OCI-LY7 (cell line): ENCODE data around the gene SCFD2. TPM values are rescaled to one million over a fixed set of nuclear protein-coding genes. Genes with fewer than 3 reads are reported as not detected.

Source experiments
- BruUV-seq: library from RNA; stranded (reverse); fragments of 400-500 nt; replicated peaks from 2 replicates; lab custom pipeline; 2021; lab: Mats Ljungman, UMichigan
- CTCF ChIA-PET: fragments of 300-600 bp; sonication (Branson Sonifier 250); formaldehyde crosslinking; loops from one replicate; lab custom pipeline; 2022; ENCODE audit warnings: antibody characterized with exemption; ENCODE audit not compliant: unreplicated experiment; lab: Charles Lee
- POLR2A ChIA-PET: fragments of 300-600 bp; sonication (Branson Sonifier 250); formaldehyde crosslinking; loops from one replicate; lab custom pipeline; 2022; ENCODE audit warnings: antibody characterized with exemption; lab: Charles Lee
- DNase-seq: peaks from one replicate; pipeline ENCODE4 v3.0.0-alpha.2; 2015; ENCODE audit warnings: low spot score
- H2AFZ ChIP-seq: fragments of 200-600 bp; sonication (generic), shearing (Covaris generic); 2 replicates; pipeline ENCODE4 v1.6.1; 2014; ENCODE audit warnings: mild to moderate bottlenecking, antibody characterized with exemption, low read length, moderate library complexity
- H3K27ac ChIP-seq: fragments of 200-600 bp; sonication (generic); 2 replicates; pipeline ENCODE4 v1.5.1; 2014; ENCODE audit warnings: mixed run types, low read depth, mild to moderate bottlenecking, moderate library complexity, low read length, inconsistent platforms; ENCODE audit not compliant: poor library complexity, severe bottlenecking
- H3K36me3 ChIP-seq: fragments of 200-600 bp; sonication (generic); 2 replicates; pipeline ENCODE4 v1.6.1; 2014; ENCODE audit warnings: mild to moderate bottlenecking, antibody characterized with exemption, low read length, moderate library complexity, mixed read lengths; ENCODE audit not compliant: insufficient read depth
- H3K4me1 ChIP-seq: fragments of 200-600 bp; sonication (generic); 2 replicates; pipeline ENCODE4 v1.5.1; 2014; ENCODE audit warnings: mild to moderate bottlenecking, low read length; ENCODE audit not compliant: insufficient read depth, poor library complexity, severe bottlenecking
- H3K4me2 ChIP-seq: fragments of 200-600 bp; sonication (generic); 2 replicates; pipeline ENCODE4 v1.6.1; 2014; ENCODE audit warnings: mild to moderate bottlenecking, low read length
- H3K4me3 ChIP-seq: fragments of 200-600 bp; sonication (generic); 2 replicates; pipeline ENCODE4 v1.5.1; 2014; ENCODE audit warnings: mild to moderate bottlenecking, low read depth, low read length; ENCODE audit not compliant: poor library complexity, severe bottlenecking
- H3K79me2 ChIP-seq: fragments of 200-600 bp; sonication (generic); 2 replicates; pipeline ENCODE4 v1.6.1; 2016; ENCODE audit warnings: low read depth, mild to moderate bottlenecking, low read length, moderate library complexity, mixed read lengths; ENCODE audit not compliant: insufficient read depth
- H3K9me2 ChIP-seq: fragments of 200-600 bp; sonication (generic); 2 replicates; pipeline ENCODE4 v1.6.1; 2016; ENCODE audit warnings: mild to moderate bottlenecking, low read length, mixed read lengths; ENCODE audit not compliant: insufficient read depth
- H3K9me3 ChIP-seq: fragments of 200-600 bp; sonication (generic); 2 replicates; pipeline ENCODE4 v1.6.1; 2014; ENCODE audit warnings: mild to moderate bottlenecking, mixed run types, low read length, mixed read lengths
- H4K20me1 ChIP-seq: fragments of 200-600 bp; sonication (generic); 2 replicates; pipeline ENCODE4 v1.6.1; 2014; ENCODE audit warnings: mild to moderate bottlenecking, antibody characterized with exemption, low read length, moderate library complexity, mixed read lengths; ENCODE audit not compliant: insufficient read depth
- CTCF ChIP-seq: fragments of 200-600 bp; sonication (generic); conservative IDR thresholded peaks from 2 replicates; pipeline ENCODE4 v1.5.1; 2014; ENCODE audit warnings: mild to moderate bottlenecking, antibody characterized with exemption, low read length, moderate library complexity, mixed read lengths
- EZH2phosphoT487 ChIP-seq: fragments of 200-600 bp; sonication (generic); IDR thresholded peaks from 2 replicates; pipeline ENCODE4 v1.6.1; 2018; ENCODE audit warnings: low read depth, borderline replicate concordance, mild to moderate bottlenecking, mixed run types, antibody characterized with exemption, low read length, moderate library complexity, mixed read lengths
- intact Hi-C: fragments of 100-400 bp; cut with micrococcal nuclease; formaldehyde crosslinking; loops from one replicate; pipeline ENCODE4 v1.10.0; 2022; ENCODE audit not compliant: unreplicated experiment
- total RNA-seq, 2 experiments: library from RNA; depleted of rRNA in 1 of 2; stranded (reverse); fragments of >200 nt in 1 of 2; shearing (Covaris generic) in 1 of 2; gene quantifications; 2 replicates each; pipeline ENCODE4 v1.2.3, GENCODE V29; 2014 to 2022

Gene SCFD2
- total RNA-seq, 2 experiments from 2014 or later = 27.2 to 52.0 TPM

GRCh38 chr4:52838729-52839586, 526.9 kb downstream of the SCFD2 start:
- Histone ChIP-seq H3K4me2 (no peak overlapping the region), H3K9me2 (no peaks in the 10 kb centered on the region), H3K4me3 (no peak overlapping the region), H2AFZ (no peak overlapping the region), H4K20me1 (no peaks in the 10 kb centered on the region), H3K4me1 (no peaks in the 10 kb centered on the region), H3K9me3 (no peaks in the 10 kb centered on the region), H3K27ac (no peak overlapping the region), H3K79me2 (no peaks in the 10 kb centered on the region), H3K36me3 (no peaks in the 10 kb centered on the region)
- TF ChIP-seq CTCF (no peak), EZH2phosphoT487 (no peak)
- intact Hi-C loops = no loop called here
- DNase-seq = no peak
- POLR2A ChIA-PET = interaction anchor here (1.1 kb wide), 1 partner anchor 10 kb away, joined by 3 read pairs; no protein-coding TSS in a partner anchor
- BruUV-seq = no TSS peak
- CTCF ChIA-PET = no interaction called here

- H3K79me2 ChIP-seq = no peaks in the 10 kb centered on the region
- H3K9me3 ChIP-seq = no peaks in the 10 kb centered on the region
- POLR2A ChIA-PET = no interaction called here
- no TSS peak for BruUV-seq
- no peaks in the 10 kb centered on the region for H3K9me2 ChIP-seq
- H3K4me1 ChIP-seq = no peaks in the 10 kb centered on the region
- TF ChIP-seq EZH2phosphoT487 = no peak
- DNase-seq = no peak
- no peak overlapping the region for H3K4me2 ChIP-seq
- H3K36me3 ChIP-seq = no peaks in the 10 kb centered on the region
- intact Hi-C loops = no loop called here
- H3K27ac ChIP-seq = no peak overlapping the region
- H4K20me1 ChIP-seq = no peaks in the 10 kb centered on the region
- H2AFZ ChIP-seq = no peak overlapping the region
- no peak overlapping the region for H3K4me3 ChIP-seq
- CTCF ChIA-PET = no interaction called here
These were observed 527.9 kb downstream of the SCFD2 start for GRCh38 chr4:52837716-52838558.

GRCh38 chr4:52836678-52837077, 529.2 kb downstream of the SCFD2 start:
- CTCF ChIA-PET = no interaction called here
- POLR2A ChIA-PET = interaction anchor here (0.6 kb wide), 1 partner anchor 227 kb away, joined by 3 read pairs; no protein-coding TSS in a partner anchor

More at GRCh38 chr4:52836678-52837077, 529.2 kb downstream of the SCFD2 start:
- Histone ChIP-seq H4K20me1 (no peaks in the 10 kb centered on the region), H3K4me1 (no peaks in the 10 kb centered on the region), H3K4me3 (no peak overlapping the region), H3K36me3 (no peaks in the 10 kb centered on the region), H3K9me3 (no peaks in the 10 kb centered on the region), H3K4me2 (no peak overlapping the region), H3K9me2 (no peaks in the 10 kb centered on the region), H3K27ac (no peak overlapping the region), H3K79me2 (no peaks in the 10 kb centered on the region), H2AFZ (no peak overlapping the region)
- TF ChIP-seq EZH2phosphoT487 (no peak), CTCF (no peak)
- BruUV-seq = no TSS peak
- DNase-seq = no peak
- intact Hi-C loops = no loop called here
